ENCODE measurements around the gene INPP5D.

DNA sequence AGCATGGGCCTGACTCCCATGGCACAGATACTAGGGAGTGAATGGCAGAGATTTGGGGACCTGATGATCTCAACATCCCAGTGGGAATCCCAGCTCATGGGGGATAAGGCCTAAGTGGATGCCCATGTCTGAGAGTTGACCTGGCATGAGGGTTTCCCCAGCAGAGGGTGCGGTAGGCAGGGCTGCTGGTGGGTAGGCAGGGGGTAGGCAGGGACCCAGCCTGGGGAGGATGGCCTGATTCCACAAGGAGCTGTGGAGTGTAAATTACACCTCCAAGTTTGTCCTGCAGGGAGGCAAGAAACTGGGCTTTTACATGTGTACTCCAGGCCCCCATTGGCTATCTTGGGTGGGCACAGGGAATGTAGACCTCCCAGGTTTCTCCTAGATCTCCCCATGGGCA, 46.9 kb downstream of the INPP5D start:
- TF ChIP-seq, protein P1, sequence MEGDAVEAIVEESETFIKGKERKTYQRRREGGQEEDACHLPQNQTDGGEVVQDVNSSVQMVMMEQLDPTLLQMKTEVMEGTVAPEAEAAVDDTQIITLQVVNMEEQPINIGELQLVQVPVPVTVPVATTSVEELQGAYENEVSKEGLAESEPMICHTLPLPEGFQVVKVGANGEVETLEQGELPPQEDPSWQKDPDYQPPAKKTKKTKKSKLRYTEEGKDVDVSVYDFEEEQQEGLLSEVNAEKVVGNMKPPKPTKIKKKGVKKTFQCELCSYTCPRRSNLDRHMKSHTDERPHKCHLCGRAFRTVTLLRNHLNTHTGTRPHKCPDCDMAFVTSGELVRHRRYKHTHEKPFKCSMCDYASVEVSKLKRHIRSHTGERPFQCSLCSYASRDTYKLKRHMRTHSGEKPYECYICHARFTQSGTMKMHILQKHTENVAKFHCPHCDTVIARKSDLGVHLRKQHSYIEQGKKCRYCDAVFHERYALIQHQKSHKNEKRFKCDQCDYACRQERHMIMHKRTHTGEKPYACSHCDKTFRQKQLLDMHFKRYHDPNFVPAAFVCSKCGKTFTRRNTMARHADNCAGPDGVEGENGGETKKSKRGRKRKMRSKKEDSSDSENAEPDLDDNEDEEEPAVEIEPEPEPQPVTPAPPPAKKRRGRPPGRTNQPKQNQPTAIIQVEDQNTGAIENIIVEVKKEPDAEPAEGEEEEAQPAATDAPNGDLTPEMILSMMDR (IDR thresholded peaks at IDR 0.05; ENCODE audit: low read depth, low read length): no peak
- TF ChIP-seq EZH2phosphoT487 (IDR thresholded peaks at IDR 0.05; ENCODE audit: low read depth): no peak

All from OCI-LY3 (cell line).